ENCODE measurements around the gene ZDHHC3.

The ZDHHC3 gene, protein sequence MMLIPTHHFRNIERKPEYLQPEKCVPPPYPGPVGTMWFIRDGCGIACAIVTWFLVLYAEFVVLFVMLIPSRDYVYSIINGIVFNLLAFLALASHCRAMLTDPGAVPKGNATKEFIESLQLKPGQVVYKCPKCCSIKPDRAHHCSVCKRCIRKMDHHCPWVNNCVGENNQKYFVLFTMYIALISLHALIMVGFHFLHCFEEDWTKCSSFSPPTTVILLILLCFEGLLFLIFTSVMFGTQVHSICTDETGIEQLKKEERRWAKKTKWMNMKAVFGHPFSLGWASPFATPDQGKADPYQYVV

DNA sequence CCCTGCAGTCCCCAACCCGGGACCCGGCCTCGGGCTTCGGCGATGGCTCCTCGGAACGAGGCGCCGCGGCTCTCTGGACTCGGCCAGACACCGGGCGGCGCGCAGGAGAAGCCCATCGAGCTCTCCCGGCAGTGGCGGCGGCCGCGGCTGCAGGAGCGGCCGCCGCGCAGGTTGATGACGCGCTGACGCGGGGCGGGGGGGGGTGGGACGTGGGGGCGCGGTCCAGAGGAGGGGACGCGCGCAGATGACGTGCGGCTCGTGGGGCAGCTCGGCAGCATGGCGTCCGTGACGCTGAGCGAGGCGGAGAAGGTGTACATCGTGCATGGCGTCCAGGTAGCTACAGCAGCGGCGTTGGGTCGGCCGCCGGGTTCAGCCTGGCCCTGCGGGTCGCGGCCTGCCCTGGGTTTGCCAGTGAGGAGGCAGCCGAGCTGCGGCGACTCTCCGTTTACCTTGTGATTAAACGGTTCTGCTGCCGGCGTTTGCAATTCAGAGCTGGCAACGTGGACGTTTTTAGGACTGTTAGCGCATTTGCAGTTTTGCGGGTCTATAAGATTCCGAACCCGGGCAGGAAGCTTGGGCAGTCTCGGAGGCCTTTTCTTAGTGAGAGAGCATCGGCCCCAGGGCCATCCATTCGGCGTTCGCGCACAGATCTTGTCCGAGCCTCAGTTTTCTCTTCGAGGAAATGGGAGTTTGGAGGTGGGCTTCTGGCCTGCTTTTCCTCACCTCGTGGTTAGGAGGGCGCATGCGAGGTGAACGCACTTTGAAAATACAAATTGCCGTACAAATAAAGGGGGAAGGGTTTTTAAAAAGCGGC is at the start of gene ZDHHC3, which contains the start of gene EXOSC7:
Gene ZDHHC3, minus strand, starts transcription at position 173 of the 814 bp plus-strand sequence. CDS start 16,738 bp downstream, outside the sequence.
Gene EXOSC7, plus strand, starts transcription at position 243 of the 814 bp plus-strand sequence. Its CDS starts 34 bp downstream, at position 277.
- DNase-seq (ENCODE audit: insufficient read length, low spot score) = peak; percentile 85
- FAIRE-seq = peak; percentile 44

- FAIRE-seq (no peak), DNase-seq (ENCODE audit: insufficient read length, low spot score) (no peak)
These were observed 48.7 kb upstream of the ZDHHC3 start for GRCh38 chr3:45024542-45025255.

- FAIRE-seq = no peak
- no peak for DNase-seq (ENCODE audit: insufficient read length, low spot score)
These were observed 47.7 kb upstream of the ZDHHC3 start for GRCh38 chr3:45023675-45024074.

DNA sequence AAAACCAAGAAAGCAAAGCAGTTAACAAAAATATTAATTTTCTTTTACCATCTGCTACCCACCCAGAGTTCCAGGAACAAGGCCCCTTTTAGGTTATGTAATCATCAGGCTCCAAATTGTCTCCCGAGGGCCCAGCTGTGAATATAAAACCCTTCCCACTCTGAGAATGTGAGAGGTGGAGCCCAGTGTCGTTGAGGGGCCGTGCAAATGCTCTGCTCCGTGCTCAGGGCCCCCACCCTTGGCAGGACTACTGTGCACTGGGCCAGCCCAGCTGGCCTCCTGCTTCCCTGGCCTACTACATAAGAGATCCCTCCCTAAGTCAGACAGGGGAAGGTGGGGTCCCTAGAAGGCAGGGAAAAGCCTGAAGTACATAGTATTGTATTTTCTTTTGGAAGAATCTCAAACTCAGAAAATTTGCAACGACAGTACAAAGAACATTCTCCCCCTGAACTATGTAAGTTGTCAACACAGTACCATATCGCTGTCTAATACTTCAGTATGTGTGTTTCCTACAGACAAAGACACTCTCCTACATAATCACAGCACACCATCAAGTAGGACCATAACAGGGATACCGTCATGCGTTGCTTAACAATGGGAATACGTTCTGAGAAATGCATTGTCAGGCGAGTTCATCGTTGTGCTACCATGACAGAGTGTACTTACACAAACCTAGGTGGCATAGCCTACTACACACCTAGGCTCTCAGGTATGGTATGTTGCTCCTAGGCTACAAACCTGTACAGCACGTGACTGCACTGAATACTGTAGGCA is 45.7 kb upstream of the ZDHHC3 start:
- no peak for DNase-seq (ENCODE audit: insufficient read length, low spot score)
- no peak for FAIRE-seq

DNA sequence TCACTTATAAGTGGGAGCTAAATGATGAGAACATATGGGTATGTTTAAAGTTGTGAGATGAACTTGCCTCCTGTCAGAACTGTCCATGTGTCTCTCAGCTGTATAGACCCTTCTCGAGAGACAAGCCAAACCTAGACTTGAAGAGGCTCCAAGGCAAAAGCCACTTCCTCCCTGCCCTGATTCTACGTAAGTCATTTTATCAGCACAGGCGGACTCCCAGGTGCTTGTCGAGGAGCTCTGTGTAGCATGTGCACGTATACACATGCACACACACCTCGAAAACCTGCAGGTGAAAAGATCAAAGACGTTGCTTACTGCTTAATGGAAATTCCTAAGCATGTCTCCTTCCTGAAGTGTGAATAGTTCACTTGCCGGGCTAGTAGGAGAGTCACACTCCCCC is 44.6 kb upstream of the ZDHHC3 start:
- DNase-seq (ENCODE audit: insufficient read length, low spot score) = no peak
- no peak for FAIRE-seq

DNA sequence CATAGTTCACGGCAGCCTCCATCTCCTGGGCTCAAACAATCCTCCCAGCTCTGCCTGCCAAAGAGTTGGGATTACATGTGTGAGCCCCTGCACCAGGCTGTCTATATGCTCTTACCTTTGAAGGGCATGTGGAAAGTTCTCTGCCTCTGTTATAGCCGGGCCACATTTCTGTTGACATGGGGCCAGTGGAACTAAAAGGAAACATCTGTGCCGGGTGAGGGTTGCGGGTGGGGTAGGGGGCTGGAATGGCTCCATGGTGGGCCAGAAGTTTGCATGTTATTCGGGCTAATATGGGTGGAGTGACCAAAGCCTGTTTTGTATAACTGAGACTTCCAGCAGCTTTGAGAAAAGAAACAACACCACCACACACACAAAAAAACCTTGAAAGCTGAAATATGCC is 41.8 kb upstream of the ZDHHC3 start:
- FAIRE-seq = no peak
- no peak for DNase-seq (ENCODE audit: insufficient read length, low spot score)

GRCh38 chr3:45016916-45017315 is 40.9 kb upstream of the ZDHHC3 start:
- DNase-seq (ENCODE audit: insufficient read length, low spot score) = no peak
- FAIRE-seq = no peak

- no peak for FAIRE-seq
- DNase-seq (ENCODE audit: insufficient read length, low spot score) = no peak
These were observed 36.6 kb upstream of the ZDHHC3 start for GRCh38 chr3:45012577-45012976.

DNA sequence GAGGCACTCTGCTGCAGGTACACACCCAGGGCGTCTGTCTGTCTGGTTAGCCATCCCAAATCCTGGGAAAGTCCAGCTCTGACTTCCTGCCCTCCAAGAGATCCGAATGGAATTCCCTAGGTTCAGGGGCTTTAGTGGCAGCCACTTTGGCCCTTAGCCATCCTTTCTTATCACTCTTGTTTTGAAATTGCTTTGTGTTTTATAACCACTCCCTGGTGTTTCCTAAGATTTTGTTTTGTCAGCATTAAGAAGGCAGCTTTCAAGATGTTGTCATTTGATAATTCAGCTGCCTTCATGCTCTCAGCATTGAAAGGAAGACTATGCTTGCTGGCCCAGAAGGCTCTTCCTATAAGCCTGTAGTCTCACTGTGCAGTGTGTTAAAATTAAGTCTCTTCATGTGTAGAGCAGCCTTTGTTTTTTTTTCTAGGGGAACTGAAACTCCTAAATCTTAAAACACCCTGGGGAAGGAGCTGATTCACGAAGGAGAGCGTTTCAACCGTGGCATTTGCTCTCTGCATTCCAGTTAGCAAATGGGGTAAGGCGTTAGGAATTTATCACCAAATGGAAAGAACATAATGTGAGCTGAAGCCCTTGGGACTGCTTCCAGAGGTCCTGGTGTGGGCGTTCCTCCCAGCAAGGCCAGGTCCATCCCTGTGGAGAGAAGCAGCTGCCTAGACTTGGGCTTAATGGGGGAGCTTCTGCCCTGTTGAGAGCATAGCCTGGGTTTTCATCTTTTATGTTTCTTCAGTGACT is 36.0 kb upstream of the ZDHHC3 start:
- no peak for FAIRE-seq
- peak; percentile 22 for DNase-seq (ENCODE audit: insufficient read length, low spot score)

DNA sequence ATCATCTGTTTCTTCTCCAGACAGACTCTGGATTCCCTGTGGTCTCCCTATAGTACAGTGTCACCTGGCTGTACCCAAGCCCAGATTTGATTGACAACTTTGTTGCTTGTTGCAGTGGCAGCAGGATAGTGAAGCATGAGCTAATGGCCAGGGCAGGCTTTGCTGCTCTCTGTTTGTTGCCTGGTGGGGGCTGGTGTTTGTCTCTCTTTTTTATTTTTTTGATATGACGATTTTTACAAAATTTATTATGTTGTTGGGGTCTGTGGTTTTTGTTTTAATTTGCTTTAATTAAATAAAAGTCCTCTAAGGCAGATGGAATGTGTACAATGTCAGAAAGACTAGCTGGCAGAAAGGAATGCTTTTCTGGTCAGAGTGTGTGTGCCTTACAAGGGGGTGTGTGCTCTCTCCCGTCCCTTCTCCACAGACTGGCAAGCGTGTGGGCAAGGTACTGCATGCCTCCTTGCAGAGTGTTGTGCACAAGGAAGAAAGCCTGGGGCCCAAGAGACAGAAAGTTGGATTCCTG is 34.9 kb upstream of the ZDHHC3 start:
- DNase-seq (ENCODE audit: insufficient read length, low spot score) (no peak), FAIRE-seq (no peak)

- no peak for DNase-seq (ENCODE audit: insufficient read length, low spot score)
- FAIRE-seq = no peak
These were observed 33.9 kb upstream of the ZDHHC3 start for GRCh38 chr3:45009868-45010267.

- no peak for DNase-seq (ENCODE audit: insufficient read length, low spot score)
- FAIRE-seq = no peak
These were observed 32.1 kb upstream of the ZDHHC3 start for GRCh38 chr3:45008117-45008516.

GRCh38 chr3:45007091-45007490 is 31.1 kb upstream of the ZDHHC3 start:
- DNase-seq (ENCODE audit: insufficient read length, low spot score) (no peak), FAIRE-seq (no peak)

GRCh38 chr3:45003859-45004258 is 27.9 kb upstream of the ZDHHC3 start:
- FAIRE-seq = no peak

DNA sequence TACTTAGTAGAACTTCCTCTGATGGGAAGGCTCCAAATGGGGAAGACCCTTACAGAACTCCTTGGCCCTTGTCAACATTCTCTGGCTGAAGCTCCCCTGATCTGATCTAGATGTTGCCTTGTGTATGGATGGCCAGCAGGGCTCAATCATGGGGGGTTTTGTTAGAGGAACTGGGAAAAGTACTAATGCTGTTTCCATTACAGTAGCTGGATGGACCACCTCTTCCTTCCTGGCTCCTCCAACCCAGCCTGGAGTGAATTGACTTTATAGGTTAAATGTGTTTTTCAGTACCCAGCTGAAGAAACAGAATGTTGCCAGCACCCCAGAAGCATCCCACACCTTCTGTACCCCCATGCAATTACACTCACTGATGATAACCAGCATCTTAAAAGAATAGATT is 27.4 kb upstream of the ZDHHC3 start:
- DNase-seq (ENCODE audit: insufficient read length, low spot score) = no peak
- FAIRE-seq = no peak

More at GRCh38 chr3:45003859-45004258, 27.9 kb upstream of the ZDHHC3 start:
- DNase-seq (ENCODE audit: insufficient read length, low spot score) = no peak

- FAIRE-seq (no peak), DNase-seq (ENCODE audit: insufficient read length, low spot score) (no peak)
These were observed 26.7 kb upstream of the ZDHHC3 start for GRCh38 chr3:45002720-45003119.

- no peak for FAIRE-seq
- DNase-seq (ENCODE audit: insufficient read length, low spot score) = no peak
These were observed 26.2 kb upstream of the ZDHHC3 start for GRCh38 chr3:45002139-45002660.

DNA sequence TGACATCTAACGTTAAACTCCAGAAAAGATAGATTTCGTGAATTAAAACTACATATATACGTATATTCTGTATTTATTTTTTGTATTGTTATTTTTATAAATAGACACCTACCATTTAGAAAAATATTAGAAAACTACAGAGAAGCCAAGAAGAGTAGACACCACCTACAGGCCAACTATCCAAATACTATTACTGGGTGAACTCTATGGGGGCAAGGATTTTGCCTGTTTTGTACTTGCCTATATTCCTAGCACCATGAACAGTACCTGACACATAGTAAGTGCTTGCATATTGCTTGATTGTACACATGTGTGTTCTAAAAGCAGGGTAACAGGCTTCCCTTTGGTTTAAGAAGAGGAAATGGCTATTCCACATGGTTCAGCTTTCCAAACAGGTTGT is 25.8 kb upstream of the ZDHHC3 start:
- FAIRE-seq = no peak

GRCh38 chr3:45000823-45001222 is 24.8 kb upstream of the ZDHHC3 start:
- FAIRE-seq (no peak), DNase-seq (ENCODE audit: insufficient read length, low spot score) (no peak)

More for the DNA sequence above, 25.8 kb upstream of the ZDHHC3 start:
- no peak for DNase-seq (ENCODE audit: insufficient read length, low spot score)

Data from GM19239 (cell line).